GM06990 (cell line): ENCODE data around the gene ATAD2B.

ENCODE experiments used
- DNase-seq: peaks from one replicate; pipeline ENCODE4 v3.0.0-alpha.2; 2011; ENCODE audit not compliant: insufficient read length; ENCODE audit errors: extremely low read depth
- H3K27me3 ChIP-seq: replicated peaks from 2 replicates; pipeline ENCODE4 v1.6.0; 2011; ENCODE audit warnings: low read length; ENCODE audit not compliant: control insufficient read depth, insufficient read depth
- H3K36me3 ChIP-seq: 2 replicates; pipeline ENCODE4 v1.5.1; 2011; ENCODE audit warnings: low read length; ENCODE audit not compliant: control insufficient read depth, insufficient read depth
- H3K4me3 ChIP-seq: replicated peaks from 2 replicates; pipeline ENCODE4 v1.5.1; 2011; ENCODE audit warnings: low read depth, mild to moderate bottlenecking, control low read depth, low read length
- TF ChIP-seq, protein P1 (sequence below): IDR thresholded peaks from 2 replicates; pipeline ENCODE4 v1.5.1; 2011; ENCODE audit warnings: low read length, control low read depth, mild to moderate bottlenecking, inconsistent platforms; ENCODE audit not compliant: insufficient read depth, poor library complexity, severe bottlenecking

The ATAD2B gene

DNA sequence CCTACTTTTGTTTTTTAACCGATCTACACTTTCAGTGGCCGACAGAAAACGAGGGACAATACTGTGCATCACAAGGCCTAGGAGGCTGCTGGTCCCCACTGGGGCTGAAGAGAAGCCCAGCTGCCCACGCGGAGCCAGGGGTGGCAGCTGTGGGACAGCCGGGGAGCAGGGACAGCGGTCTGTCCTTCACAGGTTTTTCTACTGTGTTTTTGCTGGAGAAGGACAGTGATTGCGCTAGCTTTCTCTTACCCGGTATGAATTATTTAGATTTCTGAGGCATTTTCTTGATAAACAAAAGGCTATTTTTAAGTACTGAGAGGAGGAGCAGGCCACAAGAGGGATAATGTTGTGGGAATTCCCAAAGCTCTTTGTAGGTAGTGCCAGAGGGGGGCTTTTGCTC is 219.8 kb downstream of the ATAD2B start:
- Histone ChIP-seq H3K4me3 (no peak overlapping the region), H3K36me3 (peaks cover 21% of the 10 kb centered on the region), H3K27me3 (no peaks in the 10 kb centered on the region)
- no peak for DNase-seq
- TF ChIP-seq, protein P1, sequence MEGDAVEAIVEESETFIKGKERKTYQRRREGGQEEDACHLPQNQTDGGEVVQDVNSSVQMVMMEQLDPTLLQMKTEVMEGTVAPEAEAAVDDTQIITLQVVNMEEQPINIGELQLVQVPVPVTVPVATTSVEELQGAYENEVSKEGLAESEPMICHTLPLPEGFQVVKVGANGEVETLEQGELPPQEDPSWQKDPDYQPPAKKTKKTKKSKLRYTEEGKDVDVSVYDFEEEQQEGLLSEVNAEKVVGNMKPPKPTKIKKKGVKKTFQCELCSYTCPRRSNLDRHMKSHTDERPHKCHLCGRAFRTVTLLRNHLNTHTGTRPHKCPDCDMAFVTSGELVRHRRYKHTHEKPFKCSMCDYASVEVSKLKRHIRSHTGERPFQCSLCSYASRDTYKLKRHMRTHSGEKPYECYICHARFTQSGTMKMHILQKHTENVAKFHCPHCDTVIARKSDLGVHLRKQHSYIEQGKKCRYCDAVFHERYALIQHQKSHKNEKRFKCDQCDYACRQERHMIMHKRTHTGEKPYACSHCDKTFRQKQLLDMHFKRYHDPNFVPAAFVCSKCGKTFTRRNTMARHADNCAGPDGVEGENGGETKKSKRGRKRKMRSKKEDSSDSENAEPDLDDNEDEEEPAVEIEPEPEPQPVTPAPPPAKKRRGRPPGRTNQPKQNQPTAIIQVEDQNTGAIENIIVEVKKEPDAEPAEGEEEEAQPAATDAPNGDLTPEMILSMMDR: no peak

- Histone ChIP-seq H3K36me3 (peaks cover 21% of the 10 kb centered on the region), H3K27me3 (no peaks in the 10 kb centered on the region), H3K4me3 (no peak overlapping the region)
- TF ChIP-seq, protein P1: no peak
- no peak for DNase-seq
Measured at GRCh38 chr2:23706613-23707078, 220.3 kb downstream of the ATAD2B start.

GRCh38 chr2:23705771-23706612 is 220.9 kb downstream of the ATAD2B start:
- TF ChIP-seq, protein P1: no peak
- DNase-seq: no peak
- Histone ChIP-seq H3K4me3 (no peak overlapping the region), H3K36me3 (peaks cover 21% of the 10 kb centered on the region), H3K27me3 (no peaks in the 10 kb centered on the region)

DNA sequence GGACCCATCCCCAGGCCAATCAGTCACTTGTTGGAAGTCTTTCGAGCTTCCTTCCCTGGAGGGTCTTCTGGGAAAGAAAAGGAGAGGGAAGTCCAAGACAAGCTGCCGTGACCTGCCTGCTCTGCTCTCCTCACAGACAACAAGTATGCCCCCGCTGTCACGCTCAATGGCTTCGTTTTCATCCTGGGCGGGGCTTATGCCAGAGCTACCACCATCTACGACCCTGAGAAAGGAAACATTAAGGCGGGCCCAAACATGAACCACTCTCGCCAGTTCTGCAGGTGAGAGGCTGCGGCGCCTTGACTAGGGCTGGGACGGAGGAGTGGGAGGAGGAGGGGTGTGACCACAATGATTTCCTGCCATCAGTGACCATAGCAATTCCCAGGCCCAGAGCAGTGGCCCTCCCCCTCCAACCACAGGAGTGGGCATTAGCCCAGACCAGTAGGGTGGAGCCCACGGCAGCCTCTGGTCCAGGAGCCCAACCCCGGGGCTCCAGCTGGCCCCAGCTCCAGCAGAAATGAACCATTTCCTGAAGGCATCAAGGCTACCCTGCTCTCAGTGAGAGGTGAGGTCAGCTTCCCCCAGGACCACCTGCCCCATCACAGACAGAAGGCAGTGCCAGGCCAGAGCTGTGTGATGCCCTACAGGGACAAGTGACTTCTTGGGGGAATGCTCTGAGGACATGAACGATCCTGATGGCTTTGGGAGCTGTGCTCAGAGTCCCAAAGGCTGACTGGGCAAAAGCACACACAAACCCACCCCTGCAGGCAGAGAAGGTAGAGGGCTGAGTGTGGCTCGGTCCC is 223.1 kb downstream of the ATAD2B start:
- no peak overlapping the region for H3K4me3 ChIP-seq
- TF ChIP-seq, protein P1: no peak
- peaks cover 21% of the 10 kb centered on the region for H3K36me3 ChIP-seq
- no peak for DNase-seq
- H3K27me3 ChIP-seq: no peaks in the 10 kb centered on the region

GRCh38 chr2:23703037-23703582 is 223.8 kb downstream of the ATAD2B start:
- Histone ChIP-seq H3K36me3 (peaks cover 19% of the 10 kb centered on the region), H3K27me3 (no peaks in the 10 kb centered on the region), H3K4me3 (no peak overlapping the region)
- TF ChIP-seq, protein P1: no peak
- DNase-seq: no peak
